HG03432 (cell line): ENCODE results near the gene DDX52.
"Not testable (repeated sequence)": the region's sequence is repeated elsewhere in the genome, so short reads cannot be mapped to it uniquely, and the experiment has no call there.

Experiments used
- ATAC-seq: cut with Tn5 transposase; IDR thresholded peaks from one replicate; pipeline ENCODE4 v1.9.1; 2021; ENCODE audit warnings: mild to moderate bottlenecking, moderate library complexity; ENCODE audit not compliant: unreplicated experiment

DDX52 gene, protein sequence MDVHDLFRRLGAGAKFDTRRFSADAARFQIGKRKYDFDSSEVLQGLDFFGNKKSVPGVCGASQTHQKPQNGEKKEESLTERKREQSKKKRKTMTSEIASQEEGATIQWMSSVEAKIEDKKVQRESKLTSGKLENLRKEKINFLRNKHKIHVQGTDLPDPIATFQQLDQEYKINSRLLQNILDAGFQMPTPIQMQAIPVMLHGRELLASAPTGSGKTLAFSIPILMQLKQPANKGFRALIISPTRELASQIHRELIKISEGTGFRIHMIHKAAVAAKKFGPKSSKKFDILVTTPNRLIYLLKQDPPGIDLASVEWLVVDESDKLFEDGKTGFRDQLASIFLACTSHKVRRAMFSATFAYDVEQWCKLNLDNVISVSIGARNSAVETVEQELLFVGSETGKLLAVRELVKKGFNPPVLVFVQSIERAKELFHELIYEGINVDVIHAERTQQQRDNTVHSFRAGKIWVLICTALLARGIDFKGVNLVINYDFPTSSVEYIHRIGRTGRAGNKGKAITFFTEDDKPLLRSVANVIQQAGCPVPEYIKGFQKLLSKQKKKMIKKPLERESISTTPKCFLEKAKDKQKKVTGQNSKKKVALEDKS

DNA sequence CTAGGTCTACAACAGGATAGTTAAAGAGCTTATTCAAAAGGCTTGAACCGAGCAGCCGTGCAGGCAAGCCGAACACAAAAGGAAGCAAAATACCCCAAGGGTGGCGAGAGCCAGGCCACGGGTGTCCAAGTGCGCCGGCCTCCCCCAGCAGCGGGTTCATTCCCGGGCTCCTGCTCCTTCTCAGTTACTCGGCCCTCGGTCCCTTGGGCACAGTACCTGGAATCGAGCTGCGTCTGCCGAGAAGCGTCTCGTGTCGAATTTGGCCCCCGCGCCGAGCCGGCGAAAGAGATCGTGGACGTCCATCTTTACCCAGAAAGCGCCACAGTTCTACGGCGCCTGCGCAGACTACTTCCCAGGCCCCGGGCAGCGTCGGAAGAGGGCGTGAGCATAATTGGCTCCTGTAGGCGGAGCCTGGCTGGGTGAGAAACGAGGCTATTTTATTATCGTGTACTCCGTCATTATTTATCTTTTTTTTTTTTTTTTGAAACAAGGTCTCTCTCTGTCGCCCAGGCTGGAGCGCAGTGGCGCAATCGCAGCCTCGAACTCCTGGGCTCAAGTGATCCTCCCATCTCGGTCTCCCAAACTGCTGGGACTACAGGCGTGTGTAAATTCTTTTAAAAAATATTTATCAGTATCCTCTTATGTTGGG lies at the start of gene DDX52:
TSS of gene DDX52 (minus strand) at position 329 of the 649 bp plus-strand sequence. CDS start at position 303, 26 bp downstream.
- peak; percentile 84 for ATAC-seq

DNA sequence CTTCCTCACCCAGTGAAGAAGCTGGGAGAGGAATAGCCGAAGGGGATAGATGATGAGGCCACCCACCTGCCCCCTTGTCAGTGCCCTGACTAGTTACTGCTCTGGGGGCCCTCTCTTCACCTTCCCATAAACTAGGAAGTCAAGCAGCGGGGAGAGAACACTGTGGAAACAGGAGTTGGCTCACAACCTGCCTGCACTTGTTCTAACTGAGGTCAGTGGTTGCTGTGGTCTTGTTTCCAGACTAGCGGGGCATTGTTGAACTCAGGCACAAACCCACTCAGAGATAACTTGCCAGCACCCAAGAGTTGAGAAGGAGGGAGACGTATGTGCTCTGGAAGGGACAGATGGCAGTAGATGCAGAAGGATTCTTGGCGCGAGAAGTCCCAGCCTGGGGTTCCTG lies 48.6 kb upstream of the DDX52 start:
- no peak for ATAC-seq

DNA sequence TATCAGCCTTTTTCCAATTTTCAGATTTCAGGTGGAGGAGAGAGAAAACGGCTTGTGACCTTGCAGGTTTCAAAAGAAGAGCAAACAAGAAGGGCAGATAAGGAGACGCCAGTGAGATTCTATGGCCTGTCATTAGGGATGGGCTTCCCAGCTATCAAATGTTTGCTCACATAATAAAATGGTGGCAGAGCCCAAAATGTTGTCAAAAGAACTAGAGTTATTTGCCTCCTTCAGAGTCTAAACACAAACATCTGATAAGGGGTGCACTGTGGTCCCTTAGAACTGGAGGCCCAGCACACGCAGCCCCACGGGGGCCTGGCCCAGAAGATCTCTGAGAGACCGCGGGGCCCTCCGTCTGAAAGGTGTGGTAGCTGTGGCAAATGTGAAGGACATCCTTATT lies 46.1 kb upstream of the DDX52 start:
- ATAC-seq: no peak

GRCh38 chr17:37683454-37683984 lies 40.3 kb upstream of the DDX52 start:
- no peak for ATAC-seq

GRCh38 chr17:37682007-37682406 lies 38.8 kb upstream of the DDX52 start:
- ATAC-seq: no peak

DNA sequence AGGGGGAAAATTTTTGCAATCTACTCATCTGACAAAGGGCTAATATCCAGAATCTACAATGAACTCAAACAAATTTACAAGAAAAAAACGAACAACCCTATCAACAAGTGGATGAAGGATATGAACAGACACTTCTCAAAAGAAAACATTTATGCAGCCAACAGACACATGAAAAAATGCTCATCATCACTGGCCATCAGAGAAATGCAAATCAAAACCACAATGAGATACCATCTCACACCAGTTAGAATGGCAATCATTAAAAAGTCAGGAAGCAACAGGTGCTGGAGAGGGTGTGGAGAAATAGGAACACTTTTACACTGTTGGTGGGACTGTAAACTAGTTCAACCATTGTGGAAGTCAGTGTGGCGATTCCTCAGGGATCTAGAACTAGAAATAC lies 36.7 kb upstream of the DDX52 start:
- not testable (repeated sequence) for ATAC-seq

DNA sequence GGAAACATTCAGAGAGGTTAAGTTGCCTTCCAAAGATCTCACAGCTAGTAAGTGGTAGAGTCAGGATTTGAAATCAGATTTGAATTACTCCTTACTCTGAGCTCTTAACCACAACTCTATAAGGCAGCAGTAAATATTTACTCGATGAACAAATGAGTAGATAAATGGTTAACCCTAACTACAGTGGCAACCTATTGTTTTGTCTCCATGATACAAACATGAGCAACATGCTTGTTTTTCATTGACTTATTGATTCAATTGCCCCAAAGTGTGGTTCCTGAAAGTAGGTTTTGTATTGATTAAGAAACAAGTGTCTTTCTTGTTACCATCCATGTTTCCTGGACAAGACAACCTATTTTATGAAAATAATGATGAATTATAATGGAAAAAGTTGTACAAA lies 34.8 kb upstream of the DDX52 start:
- ATAC-seq: no peak

DNA sequence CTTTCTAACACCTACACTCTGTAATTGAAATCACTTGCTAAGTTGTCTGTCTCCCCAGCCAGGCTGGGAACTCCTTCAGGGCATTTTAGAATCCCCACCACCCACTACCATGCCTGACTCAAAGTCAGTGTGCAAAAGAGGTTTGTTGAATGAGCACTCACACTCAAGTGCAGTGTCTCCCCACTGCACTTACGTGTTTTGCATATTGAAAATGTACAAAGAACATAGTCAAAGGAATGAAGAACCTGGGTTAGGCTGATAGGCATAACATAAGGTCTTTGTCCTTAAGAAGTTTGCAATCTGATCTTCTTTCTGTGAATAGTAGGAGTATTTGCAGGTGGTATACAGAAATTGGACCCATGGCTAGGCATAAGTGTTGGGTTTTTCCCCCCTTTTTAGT lies 33.8 kb upstream of the DDX52 start:
- ATAC-seq: no peak

DNA sequence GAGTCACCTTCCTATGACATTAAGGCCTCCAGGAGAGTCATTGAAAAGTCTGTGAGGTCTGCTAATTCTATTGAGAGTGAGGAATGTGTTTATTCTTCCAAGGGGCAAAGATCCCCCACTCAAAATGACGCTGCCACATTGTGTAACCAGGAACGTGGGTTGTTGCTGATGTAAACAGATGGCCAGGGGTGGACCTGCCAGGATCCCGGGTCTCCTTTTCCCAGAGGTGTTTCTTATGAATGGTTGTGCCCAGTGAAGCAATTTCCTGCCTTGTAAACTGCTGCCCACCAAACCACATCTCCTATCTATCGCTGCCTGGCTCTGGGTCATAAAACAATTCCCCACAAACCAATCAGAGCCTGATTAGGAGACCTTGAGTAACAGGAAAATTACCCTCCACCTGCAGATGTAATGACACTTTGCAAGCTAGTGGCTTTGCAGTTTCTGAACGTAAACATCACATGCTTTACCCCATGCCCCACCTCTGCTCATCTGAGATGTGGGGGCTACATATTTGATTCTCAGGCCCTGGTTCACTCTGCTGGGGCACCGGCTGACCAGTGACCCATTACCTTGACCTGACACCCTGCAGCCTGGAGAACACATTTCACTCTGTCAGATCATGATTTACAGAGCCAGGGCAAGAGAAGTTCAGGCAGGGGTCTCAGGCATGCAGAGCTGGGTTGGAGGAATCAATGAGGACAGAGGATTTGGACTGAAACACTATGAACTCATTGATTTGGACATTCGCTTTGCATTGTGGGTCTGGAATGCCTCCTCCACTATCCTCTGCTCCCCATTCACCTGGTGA lies 33.1 kb upstream of the DDX52 start:
- ATAC-seq: no peak

DNA sequence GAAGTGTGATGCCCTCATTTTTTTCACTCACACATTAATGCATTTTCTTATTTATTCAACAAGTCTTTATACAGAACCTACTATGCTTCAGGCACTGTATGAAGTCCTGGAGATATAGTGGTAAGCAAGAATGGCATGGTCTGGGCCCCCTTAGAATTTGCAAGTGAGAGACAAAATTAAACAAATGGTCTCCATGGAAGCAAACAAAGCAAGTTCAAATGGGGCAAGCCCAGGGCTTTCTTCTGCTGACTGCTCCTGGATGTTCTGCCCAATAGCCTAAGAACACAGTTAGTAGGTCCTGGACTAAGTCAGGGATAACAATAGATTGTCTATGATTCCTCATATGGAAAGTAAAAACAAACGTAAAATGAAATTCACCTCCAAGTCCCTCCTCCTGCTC lies 31.3 kb upstream of the DDX52 start:
- no peak for ATAC-seq

DNA sequence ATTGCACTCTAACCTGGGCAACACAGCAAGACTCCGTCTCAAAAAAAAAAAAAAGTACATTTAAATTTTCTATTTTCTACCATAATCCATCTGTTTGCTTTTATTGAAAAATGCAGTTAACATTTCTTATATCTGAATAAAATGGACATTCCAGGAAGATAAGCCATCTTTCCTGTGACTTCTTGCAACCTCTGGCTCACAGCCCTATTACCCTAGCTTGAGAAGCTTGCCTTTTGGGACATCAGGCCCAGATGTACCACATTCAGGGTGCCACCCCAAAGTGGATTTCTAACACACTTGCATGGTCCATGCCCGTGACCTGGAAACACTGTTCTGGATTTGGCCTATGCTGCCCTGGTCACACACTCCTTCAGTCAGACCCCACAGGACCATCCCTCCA lies 30.1 kb upstream of the DDX52 start:
- no peak for ATAC-seq

DNA sequence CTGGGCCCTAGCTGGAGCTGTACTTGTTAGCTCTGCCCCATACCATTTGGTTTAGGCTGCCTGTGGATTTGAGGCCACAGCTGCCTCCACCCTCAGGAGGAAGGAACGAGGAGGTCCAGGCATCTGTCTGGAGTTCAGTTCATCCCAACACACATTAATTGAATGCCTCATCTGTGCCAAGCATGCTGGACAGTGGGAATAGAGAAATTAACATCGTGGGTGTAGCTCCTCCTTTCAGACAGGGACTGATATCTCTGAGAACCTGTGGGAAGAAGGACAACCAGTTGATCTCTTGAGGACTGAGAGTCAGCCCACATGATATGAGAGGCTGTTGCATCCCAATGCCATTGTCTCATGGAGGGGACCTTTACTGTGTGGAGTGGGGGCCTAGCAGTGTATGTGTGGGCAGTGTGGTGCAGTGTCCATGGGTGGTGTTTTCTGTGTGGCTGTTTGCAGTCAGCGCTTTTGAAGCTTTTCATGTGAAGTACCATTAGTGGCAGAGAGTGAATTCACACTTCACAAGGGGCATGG lies 29.4 kb upstream of the DDX52 start:
- no peak for ATAC-seq

DNA sequence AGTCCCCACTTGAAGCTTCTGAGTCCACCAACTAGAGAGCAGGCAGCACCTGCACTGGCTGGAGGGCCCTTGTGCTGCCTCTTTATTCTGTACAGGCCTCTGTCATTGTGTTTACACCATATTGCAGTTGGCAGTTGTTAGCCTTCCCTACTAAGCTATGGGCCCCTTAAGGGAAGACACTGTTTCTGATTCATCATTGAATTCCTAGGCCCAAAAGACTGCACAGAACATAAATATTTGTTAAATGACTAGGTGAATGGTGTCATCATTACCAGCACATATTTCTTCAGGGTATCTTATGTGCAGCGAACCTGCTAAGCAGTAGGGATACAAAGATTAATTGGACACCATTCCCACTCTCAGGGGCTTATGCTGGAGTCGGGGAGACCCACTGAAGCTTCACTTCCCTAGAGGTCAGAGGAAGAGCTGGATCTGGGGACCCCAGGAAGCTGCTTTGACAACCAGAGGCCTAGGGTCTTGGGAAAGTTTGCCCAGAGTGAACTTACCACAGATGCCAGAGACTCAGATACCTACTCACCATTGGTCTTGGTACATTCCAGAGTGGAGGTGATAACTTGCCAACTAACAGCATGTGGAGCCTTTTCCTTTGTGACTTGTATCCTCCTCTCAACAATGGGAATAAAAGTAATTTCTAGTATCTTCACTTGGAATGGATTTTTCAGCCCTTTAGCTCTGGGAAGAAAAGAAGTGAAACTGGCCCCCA lies 28.7 kb upstream of the DDX52 start:
- ATAC-seq: no peak

DNA sequence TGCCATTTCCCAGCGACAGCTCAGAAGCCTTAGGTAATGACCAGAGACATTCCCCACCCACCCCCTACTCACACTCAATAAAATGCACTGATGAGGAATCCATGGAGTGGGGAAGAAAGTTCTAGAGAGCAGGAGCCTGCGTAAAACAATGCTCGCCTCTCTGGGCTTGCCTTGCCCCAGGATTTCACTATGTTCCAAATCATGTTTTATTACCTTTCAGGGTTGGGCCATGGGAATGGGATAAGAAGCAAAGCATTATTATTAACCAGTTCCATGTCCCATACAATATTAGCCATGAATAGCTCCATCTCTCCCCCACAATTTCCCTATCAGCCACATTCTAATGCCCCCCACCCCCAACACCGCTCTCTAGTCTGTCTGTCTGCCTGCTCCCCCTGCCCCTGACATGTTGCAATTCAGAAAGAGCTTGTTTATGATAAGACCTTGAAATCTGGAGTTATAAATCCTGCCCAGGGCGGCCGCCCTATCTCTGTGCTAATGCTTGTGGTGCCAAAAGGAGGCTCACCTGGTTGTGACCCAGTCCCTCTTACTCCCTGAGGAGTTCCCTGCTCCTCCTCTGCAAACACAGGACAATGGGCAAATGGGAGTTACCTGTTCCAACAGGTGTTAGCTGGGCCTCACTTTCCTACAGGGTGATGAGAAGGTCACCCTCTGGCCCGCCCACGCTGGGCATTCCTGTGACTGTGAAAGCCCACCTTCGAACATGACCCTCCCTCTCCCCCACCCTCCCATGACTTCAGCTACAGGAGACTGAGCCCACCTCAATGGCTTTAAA lies 28.0 kb upstream of the DDX52 start:
- ATAC-seq: no peak

GRCh38 chr17:37667039-37667438 lies 23.8 kb upstream of the DDX52 start:
- no peak for ATAC-seq

GRCh38 chr17:37664214-37664613 lies 21.0 kb upstream of the DDX52 start:
- no peak for ATAC-seq

GRCh38 chr17:37662353-37662752 lies 19.1 kb upstream of the DDX52 start:
- no peak for ATAC-seq

- no peak for ATAC-seq
Observed at GRCh38 chr17:37661400-37662014, 18.3 kb upstream of the DDX52 start.

DNA sequence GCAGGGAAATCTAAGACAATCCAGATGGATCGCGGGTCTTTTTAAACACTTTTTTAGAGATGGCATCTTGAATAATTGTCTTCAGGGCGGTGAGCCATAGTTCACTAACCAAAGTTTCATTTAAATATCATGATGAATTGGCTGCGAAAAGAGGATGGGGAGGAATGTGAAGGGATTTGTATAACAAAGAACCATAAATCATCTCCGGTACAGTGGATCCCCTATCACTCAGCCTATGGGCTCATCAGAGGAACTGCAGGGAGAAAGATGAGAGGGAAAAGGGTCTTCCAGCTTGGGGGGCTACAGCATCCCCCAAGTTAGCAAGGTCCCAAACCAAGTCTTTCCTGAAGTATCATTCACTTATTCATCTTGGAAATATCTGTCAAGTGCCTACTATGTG lies 16.7 kb upstream of the DDX52 start:
- no peak for ATAC-seq
